ENCODE data around the gene EIPR1.

EIPR1 gene

DNA sequence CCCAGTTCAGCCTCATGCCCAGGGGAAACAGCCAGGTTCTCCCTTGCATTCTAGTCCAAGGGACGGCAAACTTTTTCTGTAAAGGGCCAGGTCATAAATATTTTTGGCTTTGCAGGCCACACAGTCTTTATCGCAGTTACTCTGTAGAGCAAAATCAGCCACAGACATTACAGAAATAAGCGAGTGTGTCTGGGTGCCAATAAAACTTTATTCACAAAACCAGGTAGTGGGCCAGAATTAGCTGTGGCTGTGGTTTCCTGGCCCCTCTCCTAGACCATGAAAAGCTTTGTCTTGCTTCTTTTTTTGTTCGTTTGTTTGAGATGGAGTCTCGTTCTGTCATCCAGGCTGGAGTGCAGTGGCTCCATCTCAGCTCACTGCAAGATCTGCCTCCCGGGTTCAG, 80.1 kb downstream of the EIPR1 start:
- Mint-ChIP-seq H3K27ac (no peak overlapping the region), H3K9me3 (no peaks in the 10 kb centered on the region), H3K36me3 (ENCODE audit: low read depth) (no peaks in the 10 kb centered on the region), H3K4me3 (no peak overlapping the region), H3K27me3 (ENCODE audit: low read depth) (no peaks in the 10 kb centered on the region), H3K4me1 (peaks cover 37% of the 10 kb centered on the region)
- TF ChIP-seq, protein P1, sequence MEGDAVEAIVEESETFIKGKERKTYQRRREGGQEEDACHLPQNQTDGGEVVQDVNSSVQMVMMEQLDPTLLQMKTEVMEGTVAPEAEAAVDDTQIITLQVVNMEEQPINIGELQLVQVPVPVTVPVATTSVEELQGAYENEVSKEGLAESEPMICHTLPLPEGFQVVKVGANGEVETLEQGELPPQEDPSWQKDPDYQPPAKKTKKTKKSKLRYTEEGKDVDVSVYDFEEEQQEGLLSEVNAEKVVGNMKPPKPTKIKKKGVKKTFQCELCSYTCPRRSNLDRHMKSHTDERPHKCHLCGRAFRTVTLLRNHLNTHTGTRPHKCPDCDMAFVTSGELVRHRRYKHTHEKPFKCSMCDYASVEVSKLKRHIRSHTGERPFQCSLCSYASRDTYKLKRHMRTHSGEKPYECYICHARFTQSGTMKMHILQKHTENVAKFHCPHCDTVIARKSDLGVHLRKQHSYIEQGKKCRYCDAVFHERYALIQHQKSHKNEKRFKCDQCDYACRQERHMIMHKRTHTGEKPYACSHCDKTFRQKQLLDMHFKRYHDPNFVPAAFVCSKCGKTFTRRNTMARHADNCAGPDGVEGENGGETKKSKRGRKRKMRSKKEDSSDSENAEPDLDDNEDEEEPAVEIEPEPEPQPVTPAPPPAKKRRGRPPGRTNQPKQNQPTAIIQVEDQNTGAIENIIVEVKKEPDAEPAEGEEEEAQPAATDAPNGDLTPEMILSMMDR (IDR thresholded peaks at IDR 0.05; ENCODE audit: unreplicated experiment in 3 of 3): no peak

DNA sequence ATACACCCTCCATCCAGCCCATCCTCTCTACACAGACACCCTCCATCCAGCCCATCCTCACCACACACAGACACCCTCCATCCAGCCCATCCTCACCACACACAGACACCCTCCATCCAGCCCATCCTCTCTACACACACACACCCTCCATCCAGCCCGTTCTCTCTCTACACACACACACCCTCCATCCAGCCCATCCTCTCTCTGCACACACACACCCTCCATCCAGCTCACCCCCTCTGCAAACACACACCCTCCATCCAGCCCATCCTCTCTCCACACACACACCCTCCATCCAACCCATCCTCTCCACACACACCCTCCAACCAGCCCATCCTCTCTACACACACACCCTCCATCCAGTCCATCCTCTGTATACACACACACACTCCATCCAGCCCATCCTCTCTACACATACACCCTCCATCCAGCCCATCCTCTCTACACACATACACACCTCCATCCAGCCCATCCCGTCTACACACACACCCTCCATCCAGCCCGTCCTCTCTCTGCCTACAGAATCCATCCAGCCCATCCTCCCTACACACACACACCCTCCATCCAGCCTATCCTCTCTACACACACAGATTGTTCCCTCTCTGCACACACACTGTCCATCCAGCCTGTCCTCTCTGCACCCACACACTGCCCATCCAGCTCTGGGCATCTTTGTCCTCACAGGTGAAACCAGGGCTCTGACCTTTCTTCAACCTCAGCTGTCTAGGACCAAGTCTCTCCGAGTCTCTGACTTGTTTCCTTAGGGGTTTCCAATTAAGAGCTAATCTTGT, 81.2 kb downstream of the EIPR1 start:
- peaks cover 30% of the 10 kb centered on the region for H3K4me1 Mint-ChIP-seq
- H3K27ac Mint-ChIP-seq: no peak overlapping the region
- TF ChIP-seq, protein P1 (IDR thresholded peaks at IDR 0.05; ENCODE audit: unreplicated experiment in 3 of 3): no peak
- H3K9me3 Mint-ChIP-seq: no peaks in the 10 kb centered on the region
- H3K4me3 Mint-ChIP-seq: no peak overlapping the region
- no peaks in the 10 kb centered on the region for H3K27me3 Mint-ChIP-seq (ENCODE audit: low read depth)
- H3K36me3 Mint-ChIP-seq (ENCODE audit: low read depth): no peaks in the 10 kb centered on the region

DNA sequence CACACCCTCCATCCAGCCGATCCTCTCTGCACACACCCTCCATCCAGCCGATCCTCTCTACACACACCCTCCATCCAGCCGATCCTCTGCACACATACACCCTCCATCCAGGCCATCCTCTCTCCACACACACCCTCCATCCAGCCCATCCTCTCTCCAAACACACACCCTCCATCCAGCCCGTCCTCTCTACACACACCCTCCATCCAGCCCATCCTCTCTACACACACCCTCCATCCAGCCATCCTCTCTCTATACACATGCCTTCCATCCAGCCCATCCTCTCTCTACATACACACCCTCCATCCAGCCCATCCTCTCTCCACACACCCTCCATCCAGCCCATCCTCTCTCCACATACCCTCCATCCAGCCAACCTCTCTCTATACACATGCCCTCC, 83.1 kb downstream of the EIPR1 start:
- no peaks in the 10 kb centered on the region for H3K27me3 Mint-ChIP-seq (ENCODE audit: low read depth)

DNA sequence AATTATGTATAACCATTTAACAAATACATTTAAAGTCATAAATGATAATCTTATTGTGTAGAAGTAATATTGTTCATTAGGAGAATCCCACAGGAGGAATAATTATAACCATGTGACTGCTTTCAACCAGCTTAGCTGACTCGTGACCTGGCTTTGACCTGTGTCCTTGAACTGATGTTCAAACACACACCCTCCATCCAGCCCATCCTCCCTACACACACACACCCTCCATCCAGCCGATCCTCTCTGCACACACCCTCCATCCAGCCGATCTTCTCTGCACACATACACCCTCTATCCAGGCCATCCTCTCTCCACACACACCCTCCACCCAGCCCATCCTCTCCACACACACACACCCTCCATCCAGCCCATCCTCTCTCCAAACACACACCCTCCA, 83.5 kb downstream of the EIPR1 start:
- no peaks in the 10 kb centered on the region for H3K9me3 Mint-ChIP-seq
- H3K4me1 Mint-ChIP-seq: peaks cover 21% of the 10 kb centered on the region
- H3K4me3 Mint-ChIP-seq: no peak overlapping the region
- TF ChIP-seq, protein P1 (IDR thresholded peaks at IDR 0.05; ENCODE audit: unreplicated experiment in 3 of 3): no peak
- no peak overlapping the region for H3K27ac Mint-ChIP-seq
- no peaks in the 10 kb centered on the region for H3K36me3 Mint-ChIP-seq (ENCODE audit: low read depth)
- H3K27me3 Mint-ChIP-seq (ENCODE audit: low read depth): no peaks in the 10 kb centered on the region

More for the DNA sequence above, 83.1 kb downstream of the EIPR1 start:
- Mint-ChIP-seq H3K36me3 (ENCODE audit: low read depth) (no peaks in the 10 kb centered on the region), H3K27ac (no peak overlapping the region), H3K9me3 (no peaks in the 10 kb centered on the region), H3K4me1 (peaks cover 21% of the 10 kb centered on the region), H3K4me3 (no peak overlapping the region)
- TF ChIP-seq, protein P1 (IDR thresholded peaks at IDR 0.05; ENCODE audit: unreplicated experiment in 3 of 3): no peak

DNA sequence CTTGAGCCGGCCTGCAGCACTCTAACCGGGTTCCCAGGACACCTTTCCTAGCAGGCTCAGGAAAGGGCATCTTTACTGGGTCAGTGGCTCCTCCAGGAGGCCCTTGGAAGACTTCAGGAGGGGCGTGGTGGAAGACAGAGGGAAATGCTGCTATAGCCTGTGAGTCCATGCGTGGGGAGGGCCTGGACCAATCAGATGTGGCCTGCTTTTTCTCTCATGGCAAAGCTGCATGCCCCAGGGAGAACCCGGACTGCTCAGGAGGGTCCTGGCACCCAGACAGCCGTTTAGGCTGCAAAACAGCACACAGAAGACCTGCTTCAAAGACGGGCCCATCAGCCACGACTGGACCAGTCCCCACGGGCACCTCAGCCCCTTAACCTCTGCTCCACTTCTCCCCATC, 84.4 kb downstream of the EIPR1 start:
- Mint-ChIP-seq H3K36me3 (ENCODE audit: low read depth) (no peaks in the 10 kb centered on the region), H3K27me3 (ENCODE audit: low read depth) (no peaks in the 10 kb centered on the region), H3K9me3 (no peaks in the 10 kb centered on the region), H3K4me1 (peaks cover 16% of the 10 kb centered on the region), H3K27ac (no peak overlapping the region), H3K4me3 (no peak overlapping the region)
- TF ChIP-seq, protein P1 (IDR thresholded peaks at IDR 0.05; ENCODE audit: unreplicated experiment in 3 of 3): no peak

DNA sequence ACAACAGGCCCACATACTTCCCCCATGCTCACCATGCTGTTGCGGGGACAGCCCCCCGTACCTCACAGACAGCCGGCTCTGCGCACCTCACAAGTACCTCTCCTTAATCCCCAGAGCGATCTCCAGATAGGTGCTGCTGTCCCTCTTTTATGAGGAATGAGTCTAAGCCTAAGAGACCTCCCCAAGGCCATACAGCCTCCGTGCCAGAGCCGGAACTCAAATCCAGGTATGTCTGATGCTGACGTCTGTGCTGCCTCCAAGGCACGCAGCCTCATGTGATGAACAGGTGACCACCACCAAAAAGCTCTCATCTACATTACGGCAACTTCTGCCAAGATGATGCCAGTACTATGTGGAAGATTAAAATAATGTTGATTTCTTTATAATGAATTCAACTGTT, 85.2 kb downstream of the EIPR1 start:
- Mint-ChIP-seq H3K9me3 (no peaks in the 10 kb centered on the region), H3K36me3 (ENCODE audit: low read depth) (peaks cover 2% of the 10 kb centered on the region), H3K27ac (no peak overlapping the region), H3K4me1 (peaks cover 14% of the 10 kb centered on the region), H3K27me3 (ENCODE audit: low read depth) (no peaks in the 10 kb centered on the region), H3K4me3 (no peak overlapping the region)
- TF ChIP-seq, protein P1 (IDR thresholded peaks at IDR 0.05; ENCODE audit: unreplicated experiment in 3 of 3): no peak
